PC-3 (cell line): Measurements from ENCODE around the gene TXLNG. TPM values are rescaled to one million over a fixed set of nuclear protein-coding genes. Genes with fewer than 3 reads are reported as not detected.
"Not testable (repeated sequence)": the region's sequence is repeated elsewhere in the genome, so short reads cannot be mapped to it uniquely, and the experiment has no call there.

Source experiments
- ATAC-seq: fragments of 200-7000 bp; cut with Tn5 transposase; 2 replicates; pipeline ENCODE4 v1.9.1; 2020; ENCODE audit warnings: mild to moderate bottlenecking, moderate library complexity
- BruUV-seq: library from RNA; stranded (reverse); fragments of 400-500 nt; replicated peaks from 2 replicates; lab custom pipeline; 2021; lab: Mats Ljungman, UMichigan
- CTCF ChIA-PET: fragments of 300-600 bp; sonication (Branson Sonifier 250); formaldehyde crosslinking; loops from one replicate; lab custom pipeline; 2022; ENCODE audit warnings: antibody characterized with exemption; lab: Charles Lee
- POLR2A ChIA-PET: fragments of 300-600 bp; sonication (Branson Sonifier 250); formaldehyde crosslinking; loops from one replicate; lab custom pipeline; 2022; ENCODE audit warnings: antibody characterized with exemption; ENCODE audit not compliant: unreplicated experiment; lab: Charles Lee
- DNase-seq: peaks from one replicate; pipeline ENCODE4 v3.0.0-alpha.2; 2015
- H2AFZ ChIP-seq: fragments of 300-600 bp; sonication (generic); 2 replicates; pipeline ENCODE4 v1.6.0; 2016; ENCODE audit warnings: antibody characterized with exemption, low read length
- H3F3A ChIP-seq: fragments of 300-600 bp; sonication (generic); one replicate; pipeline ENCODE4 v1.6.0; 2017; ENCODE audit warnings: antibody characterized with exemption, low read length, control low read depth, mild to moderate bottlenecking; ENCODE audit not compliant: unreplicated experiment
- H3K27ac ChIP-seq: fragments of 300-600 bp; sonication (generic); 2 replicates; pipeline ENCODE4 v1.5.1; 2016; ENCODE audit warnings: mild to moderate bottlenecking, low read length
- H3K27me3 ChIP-seq: fragments of 300-600 bp; sonication (generic); 2 replicates; pipeline ENCODE4 v1.6.1; 2016; ENCODE audit warnings: low read length, mixed read lengths
- H3K36me3 ChIP-seq: fragments of 300-600 bp; sonication (generic); 2 replicates; pipeline ENCODE4 v1.6.1; 2016; ENCODE audit warnings: low read depth, mixed run types, low read length, mixed read lengths
- H3K4me1 ChIP-seq: fragments of 300-600 bp; sonication (generic); 2 replicates; pipeline ENCODE4 v1.5.1; 2016; ENCODE audit warnings: low read length; ENCODE audit not compliant: insufficient read depth
- H3K4me2 ChIP-seq: fragments of 300-600 bp; sonication (generic); 2 replicates; pipeline ENCODE4 v1.6.0; 2016; ENCODE audit warnings: low read length
- H3K4me3 ChIP-seq: fragments of 300-600 bp; sonication (generic); 2 replicates; pipeline ENCODE4 v1.5.1; 2016; ENCODE audit warnings: mild to moderate bottlenecking, low read length, mixed read lengths
- H3K79me2 ChIP-seq: fragments of 300-600 bp; sonication (generic); 2 replicates; pipeline ENCODE4 v1.6.1; 2017; ENCODE audit warnings: low read length, mixed read lengths
- H3K9ac ChIP-seq: fragments of 300-600 bp; sonication (generic); 2 replicates; pipeline ENCODE4 v1.6.0; 2016; ENCODE audit warnings: mild to moderate bottlenecking, low read length
- H3K9me2 ChIP-seq: fragments of 300-600 bp; sonication (generic); replicated peaks from 2 replicates; pipeline ENCODE4 v1.6.1; 2016; ENCODE audit warnings: mixed run types, low read length, mixed read lengths
- H3K9me3 ChIP-seq: fragments of 300-600 bp; sonication (generic); 2 replicates; pipeline ENCODE4 v1.6.1; 2016; ENCODE audit warnings: low read length, mixed read lengths
- H4K20me1 ChIP-seq: fragments of 300-600 bp; sonication (generic); 2 replicates; pipeline ENCODE4 v1.6.1; 2016; ENCODE audit warnings: low read length, mixed read lengths
- CTCF ChIP-seq: fragments of 300-600 bp; sonication (generic); conservative IDR thresholded peaks from 2 replicates; pipeline ENCODE4 v1.5.1; 2017; ENCODE audit warnings: antibody characterized with exemption, low read depth, mild to moderate bottlenecking, low read length
- EZH2 ChIP-seq: fragments of 300-600 bp; sonication (generic); IDR thresholded peaks from one replicate; pipeline ENCODE4 v1.6.1; 2017; ENCODE audit warnings: antibody characterized with exemption, mild to moderate bottlenecking, low read length; ENCODE audit not compliant: unreplicated experiment
- EZH2phosphoT487 ChIP-seq: fragments of 300-600 bp; sonication (generic); IDR thresholded peaks from 2 replicates; pipeline ENCODE4 v1.6.1; 2018; ENCODE audit warnings: mild to moderate bottlenecking, antibody characterized with exemption, low read length, borderline replicate concordance
- intact Hi-C: fragments of 100-400 bp; cut with micrococcal nuclease; formaldehyde crosslinking; loops from 2 replicates; pipeline ENCODE4 v1.9.0; 2023
- total RNA-seq: library from RNA; depleted of rRNA; stranded (reverse); fragments of >200 nt; gene quantifications from 2 replicates; pipeline ENCODE4 v1.2.3, GENCODE V29; 2014

Gene TXLNG
- total RNA-seq, 1 experiment from 2014 or later: 17.1 TPM

GRCh38 chrX:16754019-16754418 lies 32.2 kb upstream of the TXLNG start:
- no peaks in the 10 kb centered on the region for H3F3A ChIP-seq
- no peaks in the 10 kb centered on the region for H3K9me3 ChIP-seq
- no peaks in the 10 kb centered on the region for H3K9me2 ChIP-seq
- no peak overlapping the region for H3K4me2 ChIP-seq
- H3K27me3 ChIP-seq: no peaks in the 10 kb centered on the region
- H3K27ac ChIP-seq: no peak overlapping the region
- no TSS peak for BruUV-seq
- TF ChIP-seq EZH2phosphoT487 (no peak), CTCF (no peak), EZH2 (no peak)
- H3K4me1 ChIP-seq: no peaks in the 10 kb centered on the region
- ChIA-PET POLR2A (no interaction called here), CTCF (no interaction called here)
- no peaks in the 10 kb centered on the region for H4K20me1 ChIP-seq
- intact Hi-C loops: no loop called here
- ATAC-seq (no peak), DNase-seq (no peak)
- H3K9ac ChIP-seq: no peak overlapping the region
- H3K79me2 ChIP-seq: no peaks in the 10 kb centered on the region
- peaks cover 32% of the 10 kb centered on the region for H3K36me3 ChIP-seq
- no peak overlapping the region for H2AFZ ChIP-seq
- H3K4me3 ChIP-seq: no peak overlapping the region

DNA sequence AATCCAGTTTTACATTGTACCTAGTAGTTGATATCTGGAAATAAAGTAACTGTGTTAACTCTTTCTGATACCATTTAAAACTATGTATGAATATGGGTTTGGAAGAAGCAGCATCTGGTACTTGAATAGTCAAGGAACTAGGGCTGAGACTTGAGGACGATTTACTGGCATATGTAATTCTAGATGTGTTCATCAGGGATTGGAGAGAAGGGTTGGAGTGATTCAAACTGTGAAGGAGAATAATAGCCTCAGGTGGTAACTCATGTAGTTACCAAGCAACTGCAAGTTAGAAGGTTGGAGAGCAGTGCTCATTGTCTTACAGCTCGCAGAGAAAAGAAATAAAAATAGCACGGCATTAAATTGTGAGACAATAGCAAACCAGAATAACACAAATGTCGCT lies 29.5 kb upstream of the TXLNG start:
- ChIA-PET POLR2A (no interaction called here), CTCF (no interaction called here)
- ATAC-seq (no peak), DNase-seq (no peak)
- H4K20me1 ChIP-seq: no peaks in the 10 kb centered on the region
- intact Hi-C loops: no loop called here
- no peaks in the 10 kb centered on the region for H3K79me2 ChIP-seq
- no peaks in the 10 kb centered on the region for H3K27me3 ChIP-seq
- BruUV-seq: no TSS peak
- TF ChIP-seq CTCF (no peak), EZH2 (no peak), EZH2phosphoT487 (no peak)
- no peaks in the 10 kb centered on the region for H3K9me2 ChIP-seq
- H2AFZ ChIP-seq: no peak overlapping the region
- no peak overlapping the region for H3K9ac ChIP-seq
- H3K27ac ChIP-seq: no peak overlapping the region
- H3K4me1 ChIP-seq: no peaks in the 10 kb centered on the region
- no peaks in the 10 kb centered on the region for H3F3A ChIP-seq
- no peaks in the 10 kb centered on the region for H3K9me3 ChIP-seq
- H3K36me3 ChIP-seq: peaks cover 38% of the 10 kb centered on the region
- no peak overlapping the region for H3K4me2 ChIP-seq
- no peak overlapping the region for H3K4me3 ChIP-seq

- H3K79me2 ChIP-seq, H3K9ac ChIP-seq, H3K9me2 ChIP-seq, H3K27me3 ChIP-seq, H3K4me3 ChIP-seq, POLR2A ChIA-PET, H3F3A ChIP-seq, H4K20me1 ChIP-seq, H2AFZ ChIP-seq, H3K9me3 ChIP-seq, H3K4me2 ChIP-seq, H3K27ac ChIP-seq, ATAC-seq, intact Hi-C loops, BruUV-seq, H3K4me1 ChIP-seq, CTCF ChIA-PET, DNase-seq: not testable (repeated sequence)
- H3K36me3 ChIP-seq: peaks cover 24% of the 10 kb centered on the region
These were observed 24.8 kb upstream of the TXLNG start for GRCh38 chrX:16761500-16761899.
